ENCODE data around the gene TCP11L2. TPM values are rescaled to one million over a fixed set of nuclear protein-coding genes. Genes with fewer than 3 reads are reported as not detected.
A peak's percentile ranks its signal among the peaks of the same experiment; 100 is the strongest.

The TCP11L2 gene
- total and polyA plus RNA-seq, 9 of the 15 experiments (the other 6 are each of a cell fraction or from before 2014, with no cell fraction given) = 0.39 to 4.5 (median 1.3) TPM

GRCh38 chr12:106289196-106289681 lies 13.3 kb upstream of the TCP11L2 start (continued):
- TF ChIP-seq CEBPG (CRISPR knock-in tag; IDR thresholded peaks at IDR 0.05) = no peak
- TF ChIP-seq CEBPG (tag; conservative IDR thresholded peaks at IDR 0.05 in 1 of 2, IDR thresholded peaks at IDR 0.05 in 1 of 2) = peak in 1 of 2 experiments; percentile 83; a peak in 3 of 4 replicates
- no peak for TF ChIP-seq MCM2 (IDR thresholded peaks at IDR 0.05; ENCODE audit: low read depth)
- no peak for TF ChIP-seq E2F1 (CRISPR knock-in tag; IDR thresholded peaks at IDR 0.05)
- TF ChIP-seq FOXP4 (CRISPR knock-in tag; IDR thresholded peaks at IDR 0.05; ENCODE audit: borderline replicate concordance) = no peak
- TF ChIP-seq HDAC6 (IDR thresholded peaks at IDR 0.05; ENCODE audit: low read depth, low read length) = no peak
- no peak for TF ChIP-seq ZNF584 (CRISPR knock-in tag; IDR thresholded peaks at IDR 0.05; ENCODE audit: low read depth)
- TF ChIP-seq IRF9 (tag; IDR thresholded peaks at IDR 0.05) = peak; percentile 32; the same call in 1 of the 2 replicates
- no peak for TF ChIP-seq SMARCA4 (IDR thresholded peaks at IDR 0.05)
- TF ChIP-seq SMAD3 (CRISPR knock-in tag; conservative IDR thresholded peaks at IDR 0.05) = 0 out of 2 replicates have a peak, but pooled peaks have one; percentile 35
- TF ChIP-seq CREB5 (CRISPR knock-in tag; IDR thresholded peaks at IDR 0.05) = no peak
- no peak for TF ChIP-seq ETV6 (IDR thresholded peaks at IDR 0.05; ENCODE audit: borderline replicate concordance in 1 of 2, low read depth in 2 of 2, low read length in 1 of 2)
- no peak for TF ChIP-seq ETV6 (CRISPR knock-in tag; IDR thresholded peaks at IDR 0.05; ENCODE audit: borderline replicate concordance)
- no peak for TF ChIP-seq MLLT1 (IDR thresholded peaks at IDR 0.05)
- no peak for TF ChIP-seq MTF1 (CRISPR knock-in tag; IDR thresholded peaks at IDR 0.05; ENCODE audit: borderline replicate concordance)
- 0 out of 2 replicates have a peak, but pooled peaks have one; percentile 29 for TF ChIP-seq NFRKB (IDR thresholded peaks at IDR 0.05; ENCODE audit: low read depth)
- no peak for TF ChIP-seq MCM5 (IDR thresholded peaks at IDR 0.05; ENCODE audit: low read depth)
- 0 out of 2 replicates have a peak, but pooled peaks have one; percentile 56 for TF ChIP-seq EHMT2 (IDR thresholded peaks at IDR 0.05)
- TF ChIP-seq ZFP1 (CRISPR knock-in tag; IDR thresholded peaks at IDR 0.05) = no peak
- no peak for TF ChIP-seq FOS (IDR thresholded peaks at IDR 0.05; ENCODE audit: extremely low read depth, insufficient read length)
- no peak for TF ChIP-seq THRA (IDR thresholded peaks at IDR 0.05)
